GM23338 (cell line): ENCODE data around the gene AIFM2. TPM values are rescaled to one million over a fixed set of nuclear protein-coding genes. Genes with fewer than 3 reads are reported as not detected.

ENCODE experiments used
- ATAC-seq: fragments of 200-7000 bp; cut with Tn5 transposase; 3 replicates; pipeline ENCODE4 v1.9.1; 2020
- DNase-seq: peaks from one replicate; pipeline ENCODE4 v3.0.0-alpha.2; 2015; ENCODE audit warnings: low spot score
- H2AFZ ChIP-seq: fragments of 200-600 bp; sonication (generic); 2 replicates; pipeline ENCODE4 v1.8.0; 2016; ENCODE audit warnings: antibody characterized with exemption, mild to moderate bottlenecking, moderate library complexity
- H3F3A ChIP-seq: fragments of 200-600 bp; sonication (generic); replicated peaks from 2 replicates; pipeline ENCODE4 v1.8.0; 2017; ENCODE audit warnings: antibody characterized with exemption, mixed run types, low read depth
- H3K27ac ChIP-seq: fragments of 200-600 bp; sonication (generic); 2 replicates; pipeline ENCODE4 v1.6.1; 2016; ENCODE audit warnings: low read depth
- H3K27me3 ChIP-seq: fragments of 200-600 bp; sonication (generic); 2 replicates; pipeline ENCODE4 v1.8.0; 2016; ENCODE audit warnings: mild to moderate bottlenecking, mixed run types, moderate library complexity; ENCODE audit not compliant: insufficient read depth
- H3K36me3 ChIP-seq: fragments of 200-600 bp; sonication (generic); 2 replicates; pipeline ENCODE4 v1.8.0; 2016; ENCODE audit warnings: mild to moderate bottlenecking; ENCODE audit not compliant: insufficient read depth
- H3K4me1 ChIP-seq: fragments of 200-600 bp; sonication (generic); 2 replicates; pipeline ENCODE4 v1.8.0; 2016; ENCODE audit warnings: mild to moderate bottlenecking, moderate library complexity; ENCODE audit not compliant: insufficient read depth
- H3K4me2 ChIP-seq: fragments of 200-600 bp; sonication (generic); 2 replicates; pipeline ENCODE4 v1.7.1; 2017; ENCODE audit warnings: mixed run types
- H3K4me3 ChIP-seq: fragments of 200-600 bp; sonication (generic); 2 replicates; pipeline ENCODE4 v1.6.1; 2016; ENCODE audit warnings: mixed run types
- H3K79me2 ChIP-seq: fragments of 200-600 bp; sonication (generic); replicated peaks from 2 replicates; pipeline ENCODE4 v1.8.0; 2017; ENCODE audit warnings: mild to moderate bottlenecking; ENCODE audit not compliant: insufficient read depth
- H3K9me2 ChIP-seq: fragments of 200-600 bp; sonication (generic); 2 replicates; pipeline ENCODE4 v1.8.0; 2017; ENCODE audit not compliant: insufficient read depth
- H4K20me1 ChIP-seq: fragments of 200-600 bp; sonication (generic); replicated peaks from 2 replicates; pipeline ENCODE4 v1.8.0; 2017; ENCODE audit warnings: mild to moderate bottlenecking; ENCODE audit not compliant: insufficient read depth
- H3K27ac Mint-ChIP-seq: 2 replicates; pipeline ENCODE4 v1.8.0; 2020; ENCODE audit warnings: inconsistent platforms, mild to moderate bottlenecking, moderate library complexity, mixed read lengths
- H3K27me3 Mint-ChIP-seq: 3 replicates; pipeline ENCODE4 v1.8.0; 2022; ENCODE audit warnings: low read depth, mild to moderate bottlenecking, moderate library complexity, mixed read lengths, inconsistent platforms; ENCODE audit not compliant: insufficient read depth, poor library complexity
- H3K36me3 Mint-ChIP-seq: 3 replicates; pipeline ENCODE4 v1.8.0; 2021; ENCODE audit warnings: low read depth, mild to moderate bottlenecking, inconsistent platforms, moderate library complexity, mixed read lengths
- H3K4me1 Mint-ChIP-seq: 3 replicates; pipeline ENCODE4 v1.8.0; 2020; ENCODE audit warnings: mild to moderate bottlenecking, inconsistent platforms, mixed read lengths
- H3K4me3 Mint-ChIP-seq: 3 replicates; pipeline ENCODE4 v1.8.0; 2021; ENCODE audit warnings: moderate library complexity, mild to moderate bottlenecking, inconsistent platforms, mixed read lengths
- H3K9me3 Mint-ChIP-seq: 3 replicates; pipeline ENCODE4 v1.8.0; 2020; ENCODE audit warnings: moderate library complexity, mild to moderate bottlenecking, inconsistent platforms, mixed read lengths
- CREB1 ChIP-seq: fragments of 250-450 bp; sonication (Bioruptor Pico); IDR thresholded peaks from 2 replicates; pipeline ENCODE4 v1.5.0; 2020; ENCODE audit warnings: low read depth, mild to moderate bottlenecking, moderate library complexity
- EZH2 ChIP-seq: fragments of 200-600 bp; sonication (generic); IDR thresholded peaks from one replicate; pipeline ENCODE4 v1.8.0; 2017; ENCODE audit warnings: antibody characterized with exemption, mild to moderate bottlenecking, low read depth; ENCODE audit not compliant: unreplicated experiment
- EZH2phosphoT487 ChIP-seq: fragments of 200-600 bp; sonication (generic); IDR thresholded peaks from one replicate; pipeline ENCODE4 v1.8.1; 2018; ENCODE audit warnings: antibody characterized with exemption; ENCODE audit not compliant: unreplicated experiment
- JUNB ChIP-seq: IDR thresholded peaks from one replicate; pipeline ENCODE4 v1.6.1; 2016; ENCODE audit warnings: antibody characterized with exemption; ENCODE audit not compliant: unreplicated experiment
- NANOG ChIP-seq: IDR thresholded peaks from 2 replicates; pipeline ENCODE4 v1.6.1; 2016; ENCODE audit warnings: antibody characterized with exemption, borderline replicate concordance
- POLR2AphosphoS5 ChIP-seq: IDR thresholded peaks from 2 replicates; pipeline ENCODE4 v1.6.1; 2016; ENCODE audit warnings: antibody characterized with exemption, low read depth
- STAT1 ChIP-seq: IDR thresholded peaks from one replicate; pipeline ENCODE4 v1.6.1; 2016; ENCODE audit warnings: antibody characterized with exemption; ENCODE audit not compliant: unreplicated experiment
- ZNF114 ChIP-seq: fragments of 250-450 bp; sonication (Bioruptor Pico); IDR thresholded peaks from 2 replicates; pipeline ENCODE4 v1.5.0; 2020; ENCODE audit warnings: mild to moderate bottlenecking, moderate library complexity
- ZNF331 ChIP-seq: fragments of 250-450 bp; sonication (Bioruptor Pico); IDR thresholded peaks from 2 replicates; pipeline ENCODE4 v1.5.0; 2020; ENCODE audit warnings: low read depth, mild to moderate bottlenecking, moderate library complexity
- polyA plus RNA-seq: library from polyadenylated mRNA; unstranded; fragments of >200 nt; fragmentation: Nextera tagmentation; extraction: Ambion mirVana; gene quantifications from 2 replicates; pipeline ENCODE4 v1.2.1, GENCODE V29; 2016
- total RNA-seq: library from RNA; depleted of rRNA; stranded (reverse); fragments of >200 nt; shearing (Covaris generic); gene quantifications from 2 replicates; pipeline ENCODE4 v1.2.3, GENCODE V29; 2014
- TF ChIP-seq, protein P1 (sequence below): IDR thresholded peaks from one replicate; pipeline ENCODE4 v1.6.1; 2018; ENCODE audit warnings: antibody characterized with exemption; ENCODE audit not compliant: unreplicated experiment
- TF ChIP-seq, protein P2 (sequence below): fragments of 250-450 bp; sonication (Bioruptor Pico); IDR thresholded peaks from 2 replicates; pipeline ENCODE4 v1.5.0; 2020; ENCODE audit warnings: mild to moderate bottlenecking, moderate library complexity
- TF ChIP-seq, protein P3 (sequence below): IDR thresholded peaks from 2 replicates; pipeline ENCODE4 v1.6.1; 2016; ENCODE audit warnings: antibody characterized with exemption
- TF ChIP-seq, protein P4 (sequence below), 2 experiments: fragments of 200-600 bp in 1 of 2; sonication (generic) in 1 of 2; conservative IDR thresholded peaks; 2 replicates each; pipeline versions ENCODE4 v1.5.1 to v1.6.1; 2016 to 2017; ENCODE audit warnings: antibody characterized with exemption in 2 of 2, low read depth in 2 of 2, mild to moderate bottlenecking in 2 of 2, moderate library complexity in 1 of 2

Gene AIFM2
- total and polyA plus RNA-seq, 2 experiments from 2014 or later, result 3.2 to 3.6 TPM

- Histone ChIP-seq H4K20me1 (no peaks in the 10 kb centered on the region; the same call in 1 of the 2 replicates), H3F3A (no peaks in the 10 kb centered on the region), H3K27me3 (peaks cover 5% of the 10 kb centered on the region; the same call in 1 of the 2 replicates), H3K79me2 (0 out of 2 replicates have a peak, but pooled peaks cover 7% of the 10 kb centered on the region), H3K27ac (no peak overlapping the region), H2AFZ (no peak overlapping the region), H3K9me2 (no peaks in the 10 kb centered on the region), H3K4me1 (peaks cover 6% of the 10 kb centered on the region; the same call in 1 of the 2 replicates), H3K4me3 (no peak overlapping the region), H3K36me3 (no peaks in the 10 kb centered on the region), H3K4me2 (no peak overlapping the region)
- Mint-ChIP-seq H3K4me3 (no peak overlapping the region), H3K27me3 (peaks cover 9% of the 10 kb centered on the region), H3K9me3 (no peaks in the 10 kb centered on the region), H3K4me1 (peaks cover 8% of the 10 kb centered on the region), H3K36me3 (peaks cover 3% of the 10 kb centered on the region; the same call in 2 of the 3 replicates), H3K27ac (no peak overlapping the region)
- DNase-seq (no peak), ATAC-seq (no peak)
- TF ChIP-seq ZNF331 (CRISPR knock-in tag) (no peak), JUNB (no peak), POLR2AphosphoS5 (no peak), NANOG (no peak), STAT1 (no peak), EZH2phosphoT487 (no peak), CREB1 (CRISPR knock-in tag) (no peak), EZH2 (no peak), ZNF114 (no peak)
- TF ChIP-seq, protein P1, sequence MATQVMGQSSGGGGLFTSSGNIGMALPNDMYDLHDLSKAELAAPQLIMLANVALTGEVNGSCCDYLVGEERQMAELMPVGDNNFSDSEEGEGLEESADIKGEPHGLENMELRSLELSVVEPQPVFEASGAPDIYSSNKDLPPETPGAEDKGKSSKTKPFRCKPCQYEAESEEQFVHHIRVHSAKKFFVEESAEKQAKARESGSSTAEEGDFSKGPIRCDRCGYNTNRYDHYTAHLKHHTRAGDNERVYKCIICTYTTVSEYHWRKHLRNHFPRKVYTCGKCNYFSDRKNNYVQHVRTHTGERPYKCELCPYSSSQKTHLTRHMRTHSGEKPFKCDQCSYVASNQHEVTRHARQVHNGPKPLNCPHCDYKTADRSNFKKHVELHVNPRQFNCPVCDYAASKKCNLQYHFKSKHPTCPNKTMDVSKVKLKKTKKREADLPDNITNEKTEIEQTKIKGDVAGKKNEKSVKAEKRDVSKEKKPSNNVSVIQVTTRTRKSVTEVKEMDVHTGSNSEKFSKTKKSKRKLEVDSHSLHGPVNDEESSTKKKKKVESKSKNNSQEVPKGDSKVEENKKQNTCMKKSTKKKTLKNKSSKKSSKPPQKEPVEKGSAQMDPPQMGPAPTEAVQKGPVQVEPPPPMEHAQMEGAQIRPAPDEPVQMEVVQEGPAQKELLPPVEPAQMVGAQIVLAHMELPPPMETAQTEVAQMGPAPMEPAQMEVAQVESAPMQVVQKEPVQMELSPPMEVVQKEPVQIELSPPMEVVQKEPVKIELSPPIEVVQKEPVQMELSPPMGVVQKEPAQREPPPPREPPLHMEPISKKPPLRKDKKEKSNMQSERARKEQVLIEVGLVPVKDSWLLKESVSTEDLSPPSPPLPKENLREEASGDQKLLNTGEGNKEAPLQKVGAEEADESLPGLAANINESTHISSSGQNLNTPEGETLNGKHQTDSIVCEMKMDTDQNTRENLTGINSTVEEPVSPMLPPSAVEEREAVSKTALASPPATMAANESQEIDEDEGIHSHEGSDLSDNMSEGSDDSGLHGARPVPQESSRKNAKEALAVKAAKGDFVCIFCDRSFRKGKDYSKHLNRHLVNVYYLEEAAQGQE, result no peak
- TF ChIP-seq, protein P2, sequence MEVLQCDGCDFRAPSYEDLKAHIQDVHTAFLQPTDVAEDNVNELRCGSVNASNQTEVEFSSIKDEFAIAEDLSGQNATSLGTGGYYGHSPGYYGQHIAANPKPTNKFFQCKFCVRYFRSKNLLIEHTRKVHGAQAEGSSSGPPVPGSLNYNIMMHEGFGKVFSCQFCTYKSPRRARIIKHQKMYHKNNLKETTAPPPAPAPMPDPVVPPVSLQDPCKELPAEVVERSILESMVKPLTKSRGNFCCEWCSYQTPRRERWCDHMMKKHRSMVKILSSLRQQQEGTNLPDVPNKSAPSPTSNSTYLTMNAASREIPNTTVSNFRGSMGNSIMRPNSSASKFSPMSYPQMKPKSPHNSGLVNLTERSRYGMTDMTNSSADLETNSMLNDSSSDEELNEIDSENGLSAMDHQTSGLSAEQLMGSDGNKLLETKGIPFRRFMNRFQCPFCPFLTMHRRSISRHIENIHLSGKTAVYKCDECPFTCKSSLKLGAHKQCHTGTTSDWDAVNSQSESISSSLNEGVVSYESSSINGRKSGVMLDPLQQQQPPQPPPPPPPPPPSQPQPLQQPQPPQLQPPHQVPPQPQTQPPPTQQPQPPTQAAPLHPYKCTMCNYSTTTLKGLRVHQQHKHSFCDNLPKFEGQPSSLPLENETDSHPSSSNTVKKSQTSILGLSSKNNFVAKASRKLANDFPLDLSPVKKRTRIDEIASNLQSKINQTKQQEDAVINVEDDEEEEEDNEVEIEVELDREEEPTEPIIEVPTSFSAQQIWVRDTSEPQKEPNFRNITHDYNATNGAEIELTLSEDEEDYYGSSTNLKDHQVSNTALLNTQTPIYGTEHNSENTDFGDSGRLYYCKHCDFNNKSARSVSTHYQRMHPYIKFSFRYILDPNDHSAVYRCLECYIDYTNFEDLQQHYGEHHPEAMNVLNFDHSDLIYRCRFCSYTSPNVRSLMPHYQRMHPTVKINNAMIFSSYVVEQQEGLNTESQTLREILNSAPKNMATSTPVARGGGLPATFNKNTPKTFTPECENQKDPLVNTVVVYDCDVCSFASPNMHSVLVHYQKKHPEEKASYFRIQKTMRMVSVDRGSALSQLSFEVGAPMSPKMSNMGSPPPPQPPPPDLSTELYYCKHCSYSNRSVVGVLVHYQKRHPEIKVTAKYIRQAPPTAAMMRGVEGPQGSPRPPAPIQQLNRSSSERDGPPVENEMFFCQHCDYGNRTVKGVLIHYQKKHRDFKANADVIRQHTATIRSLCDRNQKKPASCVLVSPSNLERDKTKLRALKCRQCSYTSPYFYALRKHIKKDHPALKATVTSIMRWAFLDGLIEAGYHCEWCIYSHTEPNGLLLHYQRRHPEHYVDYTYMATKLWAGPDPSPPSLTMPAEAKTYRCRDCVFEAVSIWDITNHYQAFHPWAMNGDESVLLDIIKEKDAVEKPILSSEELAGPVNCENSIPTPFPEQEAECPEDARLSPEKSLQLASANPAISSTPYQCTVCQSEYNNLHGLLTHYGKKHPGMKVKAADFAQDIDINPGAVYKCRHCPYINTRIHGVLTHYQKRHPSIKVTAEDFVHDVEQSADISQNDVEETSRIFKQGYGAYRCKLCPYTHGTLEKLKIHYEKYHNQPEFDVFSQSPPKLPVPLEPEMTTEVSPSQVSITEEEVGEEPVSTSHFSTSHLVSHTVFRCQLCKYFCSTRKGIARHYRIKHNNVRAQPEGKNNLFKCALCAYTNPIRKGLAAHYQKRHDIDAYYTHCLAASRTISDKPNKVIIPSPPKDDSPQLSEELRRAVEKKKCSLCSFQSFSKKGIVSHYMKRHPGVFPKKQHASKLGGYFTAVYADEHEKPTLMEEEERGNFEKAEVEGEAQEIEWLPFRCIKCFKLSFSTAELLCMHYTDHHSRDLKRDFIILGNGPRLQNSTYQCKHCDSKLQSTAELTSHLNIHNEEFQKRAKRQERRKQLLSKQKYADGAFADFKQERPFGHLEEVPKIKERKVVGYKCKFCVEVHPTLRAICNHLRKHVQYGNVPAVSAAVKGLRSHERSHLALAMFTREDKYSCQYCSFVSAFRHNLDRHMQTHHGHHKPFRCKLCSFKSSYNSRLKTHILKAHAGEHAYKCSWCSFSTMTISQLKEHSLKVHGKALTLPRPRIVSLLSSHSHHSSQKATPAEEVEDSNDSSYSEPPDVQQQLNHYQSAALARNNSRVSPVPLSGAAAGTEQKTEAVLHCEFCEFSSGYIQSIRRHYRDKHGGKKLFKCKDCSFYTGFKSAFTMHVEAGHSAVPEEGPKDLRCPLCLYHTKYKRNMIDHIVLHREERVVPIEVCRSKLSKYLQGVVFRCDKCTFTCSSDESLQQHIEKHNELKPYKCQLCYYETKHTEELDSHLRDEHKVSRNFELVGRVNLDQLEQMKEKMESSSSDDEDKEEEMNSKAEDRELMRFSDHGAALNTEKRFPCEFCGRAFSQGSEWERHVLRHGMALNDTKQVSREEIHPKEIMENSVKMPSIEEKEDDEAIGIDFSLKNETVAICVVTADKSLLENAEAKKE (CRISPR knock-in tag), result no peak
- TF ChIP-seq, protein P3, sequence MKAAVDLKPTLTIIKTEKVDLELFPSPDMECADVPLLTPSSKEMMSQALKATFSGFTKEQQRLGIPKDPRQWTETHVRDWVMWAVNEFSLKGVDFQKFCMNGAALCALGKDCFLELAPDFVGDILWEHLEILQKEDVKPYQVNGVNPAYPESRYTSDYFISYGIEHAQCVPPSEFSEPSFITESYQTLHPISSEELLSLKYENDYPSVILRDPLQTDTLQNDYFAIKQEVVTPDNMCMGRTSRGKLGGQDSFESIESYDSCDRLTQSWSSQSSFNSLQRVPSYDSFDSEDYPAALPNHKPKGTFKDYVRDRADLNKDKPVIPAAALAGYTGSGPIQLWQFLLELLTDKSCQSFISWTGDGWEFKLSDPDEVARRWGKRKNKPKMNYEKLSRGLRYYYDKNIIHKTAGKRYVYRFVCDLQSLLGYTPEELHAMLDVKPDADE, result no peak
- TF ChIP-seq, protein P4, sequence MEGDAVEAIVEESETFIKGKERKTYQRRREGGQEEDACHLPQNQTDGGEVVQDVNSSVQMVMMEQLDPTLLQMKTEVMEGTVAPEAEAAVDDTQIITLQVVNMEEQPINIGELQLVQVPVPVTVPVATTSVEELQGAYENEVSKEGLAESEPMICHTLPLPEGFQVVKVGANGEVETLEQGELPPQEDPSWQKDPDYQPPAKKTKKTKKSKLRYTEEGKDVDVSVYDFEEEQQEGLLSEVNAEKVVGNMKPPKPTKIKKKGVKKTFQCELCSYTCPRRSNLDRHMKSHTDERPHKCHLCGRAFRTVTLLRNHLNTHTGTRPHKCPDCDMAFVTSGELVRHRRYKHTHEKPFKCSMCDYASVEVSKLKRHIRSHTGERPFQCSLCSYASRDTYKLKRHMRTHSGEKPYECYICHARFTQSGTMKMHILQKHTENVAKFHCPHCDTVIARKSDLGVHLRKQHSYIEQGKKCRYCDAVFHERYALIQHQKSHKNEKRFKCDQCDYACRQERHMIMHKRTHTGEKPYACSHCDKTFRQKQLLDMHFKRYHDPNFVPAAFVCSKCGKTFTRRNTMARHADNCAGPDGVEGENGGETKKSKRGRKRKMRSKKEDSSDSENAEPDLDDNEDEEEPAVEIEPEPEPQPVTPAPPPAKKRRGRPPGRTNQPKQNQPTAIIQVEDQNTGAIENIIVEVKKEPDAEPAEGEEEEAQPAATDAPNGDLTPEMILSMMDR (conservative IDR thresholded peaks at IDR 0.05; ENCODE audit: low read depth in 2 of 2), result no peak
Measured at GRCh38 chr10:70139997-70140250, 7.3 kb upstream of the AIFM2 start.
